ENCODE data around the gene CEP41. TPM values are rescaled to one million over a fixed set of nuclear protein-coding genes. Genes with fewer than 3 reads are reported as not detected.
"Not testable (repeated sequence)": the region's sequence is repeated elsewhere in the genome, so short reads cannot be mapped to it uniquely, and the experiment has no call there.

CEP41 gene
- total RNA-seq, 4 donors from 2014 or later = 1.9 to 6.8 (median 3.2) TPM

GRCh38 chr7:130379019-130379418 is 61.8 kb downstream of the CEP41 start:
- TF ChIP-seq CTCF (IDR thresholded peaks at IDR 0.05) (no peak), POLR2A (IDR thresholded peaks at IDR 0.05) (no peak)
- no peak overlapping the region for H3K4me3 ChIP-seq
- H3K27ac ChIP-seq = no peak overlapping the region
- intact Hi-C loops (cut with DNase I) = no loop called here
- no peaks in the 10 kb centered on the region for H3K36me3 ChIP-seq
- peaks cover 0 to 13% (median 0%) of the 10 kb centered on the region in 3 donors for H3K9me3 ChIP-seq
- H3K4me1 ChIP-seq = peaks cover 4 to 23% (median 7%) of the 10 kb centered on the region in 3 donors
- no peaks in the 10 kb centered on the region for H3K27me3 ChIP-seq
- DNase-seq = no peak
- WGBS, 2 donors = 80 to 84% methylated on average over 6 to 7 of the region's 7 CpGs

DNA sequence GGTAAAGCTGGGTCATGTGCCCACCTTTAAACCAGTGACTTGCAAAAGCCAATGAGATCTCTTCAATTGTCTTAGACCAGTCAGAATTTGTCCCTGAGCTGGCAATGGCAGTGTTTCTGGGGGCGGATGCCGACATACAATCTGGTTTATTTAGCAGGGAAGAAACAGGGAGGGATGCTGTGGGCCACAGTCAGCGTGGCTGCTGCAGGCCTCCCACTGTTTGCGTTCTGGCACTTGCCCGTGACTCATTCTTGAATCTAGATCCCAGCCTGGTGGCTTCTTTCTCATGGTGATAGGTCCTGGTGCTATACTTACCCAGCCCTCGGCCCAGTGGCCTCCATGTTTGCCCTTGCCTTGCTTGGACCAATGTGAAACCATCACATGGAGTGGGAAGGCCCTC is 63.6 kb downstream of the CEP41 start:
- 88 to 94% methylated on average over 4 to 6 of the region's 6 CpGs for WGBS, 2 donors
- TF ChIP-seq POLR2A (IDR thresholded peaks at IDR 0.05) (no peak), CTCF (IDR thresholded peaks at IDR 0.05) (no peak)

GRCh38 chr7:130376461-130376860 is 64.4 kb downstream of the CEP41 start:
- intact Hi-C loops (cut with DNase I); H3K4me3 ChIP-seq; H3K27me3 ChIP-seq; H3K27ac ChIP-seq; H3K36me3 ChIP-seq; DNase-seq: not testable (repeated sequence)
- Histone ChIP-seq H3K4me1 (peaks cover 15 to 48% (median 23%) of the 10 kb centered on the region in 3 donors), H3K9me3 (peaks cover 0 to 13% (median 0%) of the 10 kb centered on the region in 3 donors)
- WGBS, 2 donors = 67 to 78% methylated on average over 1 of the region's 1 CpG

More for the DNA sequence above, 63.6 kb downstream of the CEP41 start:
- H3K4me1 ChIP-seq = peaks cover 15 to 41% (median 23%) of the 10 kb centered on the region in 3 donors
- H3K27me3 ChIP-seq = no peaks in the 10 kb centered on the region
- intact Hi-C loops (cut with DNase I) = no loop called here
- no peak overlapping the region for H3K27ac ChIP-seq
- peaks cover 0 to 13% (median 0%) of the 10 kb centered on the region in 3 donors for H3K9me3 ChIP-seq
- H3K4me3 ChIP-seq = no peak overlapping the region
- DNase-seq = no peak
- no peaks in the 10 kb centered on the region for H3K36me3 ChIP-seq

GRCh38 chr7:130374507-130374906 is 66.3 kb downstream of the CEP41 start:
- no peak for TF ChIP-seq POLR2A (IDR thresholded peaks at IDR 0.05)
- TF ChIP-seq CTCF (IDR thresholded peaks at IDR 0.05) = no peak
- no peak for DNase-seq
- H3K36me3 ChIP-seq = no peaks in the 10 kb centered on the region
- H3K9me3 ChIP-seq = peaks cover 0 to 13% (median 0%) of the 10 kb centered on the region in 3 donors
- no peak overlapping the region for H3K4me3 ChIP-seq
- peak overlapping the region; percentile 86 to 93 (median 87) for H3K27ac ChIP-seq
- intact Hi-C loops (cut with DNase I) = no loop called here
- H3K27me3 ChIP-seq = no peaks in the 10 kb centered on the region
- peaks cover 15 to 57% (median 40%) of the 10 kb centered on the region in 3 donors for H3K4me1 ChIP-seq
- 89 to 93% methylated on average over 6 of the region's 6 CpGs for WGBS, 2 donors

- no peak for TF ChIP-seq CTCF (IDR thresholded peaks at IDR 0.05)
- TF ChIP-seq POLR2A (IDR thresholded peaks at IDR 0.05) = no peak
- H3K27ac ChIP-seq = peak overlapping the region; percentile 69 to 93 (median 86)
- no peak for DNase-seq
- WGBS, 2 donors = 86 to 88% methylated on average over 7 to 11 of the region's 11 CpGs
- no peaks in the 10 kb centered on the region for H3K36me3 ChIP-seq
- peaks cover 15 to 65% (median 48%) of the 10 kb centered on the region in 3 donors for H3K4me1 ChIP-seq
- intact Hi-C loops (cut with DNase I) = no loop called here
- H3K27me3 ChIP-seq = no peaks in the 10 kb centered on the region
- H3K9me3 ChIP-seq = peaks cover 0 to 13% (median 0%) of the 10 kb centered on the region in 3 donors
- no peak overlapping the region for H3K4me3 ChIP-seq
Observed at GRCh38 chr7:130372402-130373165, 68.2 kb downstream of the CEP41 start.
